ENCODE measurements around the gene ZBTB38. TPM values are rescaled to one million over a fixed set of nuclear protein-coding genes. Genes with fewer than 3 reads are reported as not detected.

Gene ZBTB38
- total RNA-seq, 1 donor from 2014 or later: 64.6 TPM

DNA sequence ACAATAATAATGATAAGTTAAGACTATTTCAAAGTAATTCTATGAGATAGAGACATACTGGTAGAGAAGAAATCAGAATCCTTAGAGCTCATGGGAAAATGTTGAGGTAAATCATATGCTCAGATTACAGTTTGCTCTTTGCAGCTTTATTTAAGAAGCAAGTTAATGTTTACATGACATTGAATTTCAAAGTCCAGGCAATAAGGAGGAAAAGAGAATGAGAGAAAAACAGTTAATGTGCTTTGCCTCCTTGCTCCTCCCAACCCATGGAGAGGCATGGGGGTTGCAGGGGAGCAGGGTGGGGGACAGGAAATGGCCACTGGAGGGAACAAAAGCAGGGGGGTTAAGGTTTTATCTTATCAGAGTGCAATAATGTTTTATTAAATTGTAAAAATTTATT, 42.2 kb upstream of the ZBTB38 start:
- Mint-ChIP-seq H3K9me3 (ENCODE audit: low read depth) (no peaks in the 10 kb centered on the region), H3K36me3 (ENCODE audit: low read depth) (no peaks in the 10 kb centered on the region), H3K4me3 (ENCODE audit: unreplicated experiment) (no peak overlapping the region), H3K27me3 (ENCODE audit: low read depth) (no peaks in the 10 kb centered on the region), H3K27ac (ENCODE audit: unreplicated experiment) (peak overlapping the region; percentile 54), H3K4me1 (ENCODE audit: low read depth) (peaks cover 16% of the 10 kb centered on the region)
- no peak for DNase-seq (ENCODE audit: low spot score)
- TF ChIP-seq, protein P1, sequence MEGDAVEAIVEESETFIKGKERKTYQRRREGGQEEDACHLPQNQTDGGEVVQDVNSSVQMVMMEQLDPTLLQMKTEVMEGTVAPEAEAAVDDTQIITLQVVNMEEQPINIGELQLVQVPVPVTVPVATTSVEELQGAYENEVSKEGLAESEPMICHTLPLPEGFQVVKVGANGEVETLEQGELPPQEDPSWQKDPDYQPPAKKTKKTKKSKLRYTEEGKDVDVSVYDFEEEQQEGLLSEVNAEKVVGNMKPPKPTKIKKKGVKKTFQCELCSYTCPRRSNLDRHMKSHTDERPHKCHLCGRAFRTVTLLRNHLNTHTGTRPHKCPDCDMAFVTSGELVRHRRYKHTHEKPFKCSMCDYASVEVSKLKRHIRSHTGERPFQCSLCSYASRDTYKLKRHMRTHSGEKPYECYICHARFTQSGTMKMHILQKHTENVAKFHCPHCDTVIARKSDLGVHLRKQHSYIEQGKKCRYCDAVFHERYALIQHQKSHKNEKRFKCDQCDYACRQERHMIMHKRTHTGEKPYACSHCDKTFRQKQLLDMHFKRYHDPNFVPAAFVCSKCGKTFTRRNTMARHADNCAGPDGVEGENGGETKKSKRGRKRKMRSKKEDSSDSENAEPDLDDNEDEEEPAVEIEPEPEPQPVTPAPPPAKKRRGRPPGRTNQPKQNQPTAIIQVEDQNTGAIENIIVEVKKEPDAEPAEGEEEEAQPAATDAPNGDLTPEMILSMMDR (IDR thresholded peaks at IDR 0.05): no peak

DNA sequence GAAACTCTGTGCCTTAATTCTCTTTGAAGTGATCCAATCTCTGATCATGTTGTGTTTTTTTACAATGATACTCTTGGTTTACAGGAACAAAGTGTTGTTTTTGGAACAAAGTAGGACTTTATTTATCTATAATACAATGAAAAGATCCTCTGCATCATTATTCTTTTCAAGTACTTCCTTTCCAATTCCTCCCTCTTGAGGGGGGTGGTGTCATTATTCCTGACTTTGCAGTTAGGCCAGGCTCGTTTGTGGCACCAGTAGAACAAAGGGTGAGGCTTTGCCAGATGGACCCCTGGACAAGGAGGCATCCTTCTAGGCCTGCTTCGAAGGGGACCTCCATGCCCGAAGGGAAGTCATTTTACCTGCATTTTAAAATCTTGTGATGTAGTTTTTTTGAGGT, 41.7 kb upstream of the ZBTB38 start:
- H3K27ac Mint-ChIP-seq (ENCODE audit: unreplicated experiment): no peak overlapping the region
- H3K4me3 Mint-ChIP-seq (ENCODE audit: unreplicated experiment): no peak overlapping the region
- no peaks in the 10 kb centered on the region for H3K9me3 Mint-ChIP-seq (ENCODE audit: low read depth)
- TF ChIP-seq, protein P1 (IDR thresholded peaks at IDR 0.05): no peak
- H3K4me1 Mint-ChIP-seq (ENCODE audit: low read depth): peaks cover 21% of the 10 kb centered on the region
- DNase-seq (ENCODE audit: low spot score): no peak
- no peaks in the 10 kb centered on the region for H3K36me3 Mint-ChIP-seq (ENCODE audit: low read depth)
- no peaks in the 10 kb centered on the region for H3K27me3 Mint-ChIP-seq (ENCODE audit: low read depth)

DNA sequence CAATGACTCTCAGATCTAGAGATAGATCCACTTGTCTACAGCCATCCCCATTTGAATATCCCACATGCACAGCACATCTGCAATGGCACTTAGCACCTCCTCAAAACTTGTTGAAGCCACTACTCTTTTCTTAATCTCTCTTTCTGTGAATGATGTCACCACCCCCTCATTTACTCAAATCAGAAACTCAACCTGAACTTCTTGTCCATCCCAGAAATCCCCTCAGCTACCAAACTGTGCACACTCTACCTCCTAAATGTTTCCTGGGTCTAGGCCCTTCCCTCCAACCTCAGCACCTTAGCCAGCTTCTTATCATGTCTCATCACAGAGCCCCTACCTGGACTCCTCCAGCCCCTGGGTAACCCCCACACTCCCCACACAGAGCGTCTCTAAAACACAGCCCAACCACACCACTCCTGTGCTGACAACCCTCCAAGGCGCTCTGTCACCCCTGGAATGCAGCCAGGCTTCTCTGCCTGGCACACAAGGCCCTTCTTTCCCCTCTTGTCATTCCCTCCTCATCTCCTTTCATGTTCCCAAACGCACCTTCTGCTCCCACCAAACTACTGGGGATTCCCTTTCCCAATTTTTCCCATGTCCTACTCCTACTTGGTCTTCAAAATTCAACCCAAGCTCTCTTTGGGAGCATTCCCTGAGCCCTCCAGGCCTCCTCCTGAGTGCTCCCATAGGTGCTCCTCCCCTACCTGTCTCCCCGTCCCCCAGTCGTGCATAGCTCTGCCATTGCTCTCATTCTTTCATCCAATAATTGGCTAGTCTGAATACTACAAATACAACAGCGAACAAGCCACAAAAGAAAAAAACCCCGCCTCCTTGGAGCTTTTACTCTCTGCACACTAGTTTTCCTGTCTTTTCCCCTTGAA, 39.8 kb upstream of the ZBTB38 start:
- H3K27ac Mint-ChIP-seq (ENCODE audit: unreplicated experiment): no peak overlapping the region
- no peak overlapping the region for H3K4me3 Mint-ChIP-seq (ENCODE audit: unreplicated experiment)
- H3K4me1 Mint-ChIP-seq (ENCODE audit: low read depth): peaks cover 40% of the 10 kb centered on the region
- H3K27me3 Mint-ChIP-seq (ENCODE audit: low read depth): no peaks in the 10 kb centered on the region
- H3K9me3 Mint-ChIP-seq (ENCODE audit: low read depth): no peaks in the 10 kb centered on the region
- no peaks in the 10 kb centered on the region for H3K36me3 Mint-ChIP-seq (ENCODE audit: low read depth)
- TF ChIP-seq, protein P1 (IDR thresholded peaks at IDR 0.05): no peak
- no peak for DNase-seq (ENCODE audit: low spot score)

DNA sequence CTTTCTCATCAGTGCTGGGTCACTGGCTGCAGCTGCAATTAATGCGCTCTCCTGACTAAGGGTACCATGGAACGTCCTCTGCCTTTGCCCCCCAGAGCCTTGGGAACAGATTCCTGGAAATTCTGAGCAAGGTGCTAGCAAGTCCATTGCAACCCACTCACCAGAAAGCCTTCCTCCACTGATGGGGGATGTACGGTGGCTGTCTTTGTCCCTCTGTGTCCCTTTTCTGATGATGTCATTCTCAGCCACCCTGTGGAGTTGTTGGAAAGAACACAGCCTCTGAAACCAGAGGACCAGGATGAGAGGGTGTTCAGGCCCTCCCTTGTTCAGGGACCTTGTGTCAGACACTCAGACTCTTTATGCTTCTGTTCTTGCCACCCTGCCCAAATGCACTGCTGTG, 38.1 kb upstream of the ZBTB38 start:
- no peaks in the 10 kb centered on the region for H3K36me3 Mint-ChIP-seq (ENCODE audit: low read depth)
- peaks cover 56% of the 10 kb centered on the region for H3K4me1 Mint-ChIP-seq (ENCODE audit: low read depth)
- no peaks in the 10 kb centered on the region for H3K9me3 Mint-ChIP-seq (ENCODE audit: low read depth)
- H3K4me3 Mint-ChIP-seq (ENCODE audit: unreplicated experiment): no peak overlapping the region
- no peak overlapping the region for H3K27ac Mint-ChIP-seq (ENCODE audit: unreplicated experiment)
- no peaks in the 10 kb centered on the region for H3K27me3 Mint-ChIP-seq (ENCODE audit: low read depth)
- no peak for DNase-seq (ENCODE audit: low spot score)
- TF ChIP-seq, protein P1 (IDR thresholded peaks at IDR 0.05): no peak

DNA sequence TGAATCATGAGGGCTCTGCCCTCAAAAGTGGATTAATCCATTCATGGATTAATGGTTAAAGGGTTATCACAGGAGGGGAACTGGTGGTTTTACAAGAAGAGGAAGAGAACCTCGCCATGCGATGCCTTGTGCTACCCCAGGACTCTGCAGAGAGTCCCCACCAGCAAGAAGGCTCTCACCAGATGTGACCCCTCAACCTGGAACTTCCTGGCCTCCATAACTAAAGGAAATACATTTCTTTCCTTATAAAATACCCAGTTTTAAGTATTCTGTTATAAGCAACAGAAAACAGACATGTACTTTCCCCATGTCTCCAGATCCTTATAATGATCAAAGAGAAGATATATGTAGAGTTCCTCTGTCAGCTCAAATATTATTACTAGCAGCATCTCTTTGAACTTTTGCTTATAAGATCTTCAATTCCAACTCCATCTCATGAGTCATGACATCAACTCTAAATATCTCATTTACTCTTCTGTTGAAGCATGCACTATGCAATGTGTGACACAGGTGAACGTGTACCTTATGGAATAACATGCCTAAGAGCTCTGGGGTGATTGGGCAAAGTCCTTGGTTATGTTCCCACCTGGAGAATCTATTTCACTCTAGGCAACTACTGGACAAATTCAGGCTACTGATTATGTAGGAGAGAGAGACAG, 37.5 kb upstream of the ZBTB38 start:
- Mint-ChIP-seq H3K4me3 (ENCODE audit: unreplicated experiment) (no peak overlapping the region), H3K4me1 (ENCODE audit: low read depth) (peaks cover 62% of the 10 kb centered on the region), H3K36me3 (ENCODE audit: low read depth) (no peaks in the 10 kb centered on the region), H3K27me3 (ENCODE audit: low read depth) (no peaks in the 10 kb centered on the region), H3K9me3 (ENCODE audit: low read depth) (no peaks in the 10 kb centered on the region), H3K27ac (ENCODE audit: unreplicated experiment) (peak overlapping the region; percentile 98)
- TF ChIP-seq, protein P1 (IDR thresholded peaks at IDR 0.05): no peak
- DNase-seq (ENCODE audit: low spot score): no peak

Measured in chondrocyte (in vitro differentiated cells).